NB4 (cell line): Measurements from ENCODE around the gene APOC1.
"Not testable (repeated sequence)": the region's sequence is repeated elsewhere in the genome, so short reads cannot be mapped to it uniquely, and the experiment has no call there.

Experiments
- CTCF ChIP-seq: IDR thresholded peaks from one replicate; pipeline ENCODE4 v1.5.1; 2012; ENCODE audit warnings: low read depth, low read length
- MAX ChIP-seq: IDR thresholded peaks from 2 replicates; pipeline ENCODE4 v1.6.1; 2011; ENCODE audit warnings: low read depth, low read length
- MYC ChIP-seq: IDR thresholded peaks from 2 replicates; pipeline ENCODE4 v1.6.1; 2011; ENCODE audit warnings: low read depth, low read length
- POLR2A ChIP-seq: IDR thresholded peaks from 2 replicates; pipeline ENCODE4 v1.6.1; 2011; ENCODE audit warnings: mild to moderate bottlenecking; ENCODE audit not compliant: insufficient read length; ENCODE audit errors: extremely low read depth

GRCh38 chr19:44914433-44915206, at the start of gene APOC1:
- not testable (repeated sequence) for TF ChIP-seq MYC, CTCF, POLR2A, MAX
